ENCODE results near the gene EFNA3. TPM values are rescaled to one million over a fixed set of nuclear protein-coding genes. Genes with fewer than 3 reads are reported as not detected.

The EFNA3 gene
- total RNA-seq, 1 donor from 2014 or later: 6.0 TPM

- intact Hi-C loops (cut with micrococcal nuclease): loop anchor here (1.0 to 2.0 kb wide), 2 partner anchors 32 to 35 kb away; no protein-coding TSS in a partner anchor
- Mint-ChIP-seq H3K9me3 (no peaks in the 10 kb centered on the region), H3K27me3 (ENCODE audit: low read depth) (no peaks in the 10 kb centered on the region), H3K4me1 (ENCODE audit: low read depth) (peaks cover 24% of the 10 kb centered on the region), H3K4me3 (ENCODE audit: low read depth) (peak overlapping the region; percentile 79), H3K36me3 (ENCODE audit: low read depth) (peaks cover 11% of the 10 kb centered on the region), H3K27ac (no peak overlapping the region)
- DNase-seq (ENCODE audit: low spot score): peak; percentile 23
Observed at GRCh38 chr1:155051777-155052398, 26.7 kb upstream of the EFNA3 start.

- DNase-seq (ENCODE audit: low spot score): no peak
Observed at GRCh38 chr1:155052439-155053395, 25.9 kb upstream of the EFNA3 start.

GRCh38 chr1:155053531-155054105 is 25.0 kb upstream of the EFNA3 start:
- intact Hi-C loops (cut with micrococcal nuclease): loop anchor here (2.0 kb wide), 1 partner anchor 37 kb away; no protein-coding TSS in a partner anchor
- H3K27ac Mint-ChIP-seq: no peak overlapping the region
- H3K36me3 Mint-ChIP-seq (ENCODE audit: low read depth): peaks cover 22% of the 10 kb centered on the region
- no peak for DNase-seq (ENCODE audit: low spot score)
- H3K27me3 Mint-ChIP-seq (ENCODE audit: low read depth): no peaks in the 10 kb centered on the region
- peaks cover 24% of the 10 kb centered on the region for H3K4me1 Mint-ChIP-seq (ENCODE audit: low read depth)
- no peak overlapping the region for H3K4me3 Mint-ChIP-seq (ENCODE audit: low read depth)
- no peaks in the 10 kb centered on the region for H3K9me3 Mint-ChIP-seq

More at GRCh38 chr1:155052439-155053395, 25.9 kb upstream of the EFNA3 start:
- Mint-ChIP-seq H3K27me3 (ENCODE audit: low read depth) (no peaks in the 10 kb centered on the region), H3K4me1 (ENCODE audit: low read depth) (peaks cover 24% of the 10 kb centered on the region), H3K27ac (no peak overlapping the region), H3K4me3 (ENCODE audit: low read depth) (peak overlapping the region; percentile 79), H3K9me3 (no peaks in the 10 kb centered on the region), H3K36me3 (ENCODE audit: low read depth) (peaks cover 14% of the 10 kb centered on the region)
- intact Hi-C loops (cut with micrococcal nuclease): loop anchor here (2.0 kb wide), 1 partner anchor 36 kb away; no protein-coding TSS in a partner anchor

- intact Hi-C loops (cut with micrococcal nuclease): no loop called here
- Mint-ChIP-seq H3K4me3 (ENCODE audit: low read depth) (no peak overlapping the region), H3K27ac (no peak overlapping the region), H3K36me3 (ENCODE audit: low read depth) (peaks cover 25% of the 10 kb centered on the region), H3K9me3 (no peaks in the 10 kb centered on the region), H3K27me3 (ENCODE audit: low read depth) (no peaks in the 10 kb centered on the region), H3K4me1 (ENCODE audit: low read depth) (peaks cover 18% of the 10 kb centered on the region)
- no peak for DNase-seq (ENCODE audit: low spot score)
Observed at GRCh38 chr1:155057104-155057503, 21.5 kb upstream of the EFNA3 start.

- Mint-ChIP-seq H3K9me3 (no peaks in the 10 kb centered on the region), H3K36me3 (ENCODE audit: low read depth) (peaks cover 28% of the 10 kb centered on the region), H3K27me3 (ENCODE audit: low read depth) (no peaks in the 10 kb centered on the region), H3K4me3 (ENCODE audit: low read depth) (no peak overlapping the region), H3K27ac (no peak overlapping the region), H3K4me1 (ENCODE audit: low read depth) (peaks cover 15% of the 10 kb centered on the region)
- intact Hi-C loops (cut with micrococcal nuclease): no loop called here
- DNase-seq (ENCODE audit: low spot score): no peak
Observed at GRCh38 chr1:155057788-155058211, 20.8 kb upstream of the EFNA3 start.

GRCh38 chr1:155060736-155061135 is 17.9 kb upstream of the EFNA3 start:
- no peak overlapping the region for H3K4me3 Mint-ChIP-seq (ENCODE audit: low read depth)
- peaks cover 24% of the 10 kb centered on the region for H3K36me3 Mint-ChIP-seq (ENCODE audit: low read depth)
- no peak for DNase-seq (ENCODE audit: low spot score)
- H3K27me3 Mint-ChIP-seq (ENCODE audit: low read depth): no peaks in the 10 kb centered on the region
- intact Hi-C loops (cut with micrococcal nuclease): loop anchor here (2.0 to 5.0 kb wide), 3 partner anchors 16 to 503 kb away; partner anchors contain the start of genes PYGO2 and UBE2Q1
- H3K27ac Mint-ChIP-seq: no peak overlapping the region
- peaks cover 21% of the 10 kb centered on the region for H3K4me1 Mint-ChIP-seq (ENCODE audit: low read depth)
- H3K9me3 Mint-ChIP-seq: no peaks in the 10 kb centered on the region

GRCh38 chr1:155061381-155062150 is 17.1 kb upstream of the EFNA3 start:
- intact Hi-C loops (cut with micrococcal nuclease): loop anchor here (2.0 to 5.0 kb wide), 3 partner anchors 17 to 504 kb away; partner anchors contain the start of genes PYGO2 and UBE2Q1
- Mint-ChIP-seq H3K4me1 (ENCODE audit: low read depth) (peaks cover 21% of the 10 kb centered on the region), H3K4me3 (ENCODE audit: low read depth) (peak overlapping the region; percentile 27), H3K36me3 (ENCODE audit: low read depth) (peaks cover 17% of the 10 kb centered on the region), H3K27ac (no peak overlapping the region), H3K27me3 (ENCODE audit: low read depth) (no peaks in the 10 kb centered on the region), H3K9me3 (no peaks in the 10 kb centered on the region)
- peak; percentile 89 for DNase-seq (ENCODE audit: low spot score)

GRCh38 chr1:155062151-155062686 is 16.4 kb upstream of the EFNA3 start:
- no peak overlapping the region for H3K4me3 Mint-ChIP-seq (ENCODE audit: low read depth)
- peaks cover 21% of the 10 kb centered on the region for H3K4me1 Mint-ChIP-seq (ENCODE audit: low read depth)
- no peak for DNase-seq (ENCODE audit: low spot score)
- no peak overlapping the region for H3K27ac Mint-ChIP-seq
- peaks cover 21% of the 10 kb centered on the region for H3K36me3 Mint-ChIP-seq (ENCODE audit: low read depth)
- no peaks in the 10 kb centered on the region for H3K9me3 Mint-ChIP-seq
- H3K27me3 Mint-ChIP-seq (ENCODE audit: low read depth): no peaks in the 10 kb centered on the region
- intact Hi-C loops (cut with micrococcal nuclease): loop anchor here (5.0 kb wide), 2 partner anchors 100 to 505 kb away; partner anchors contain the start of genes PYGO2 and UBE2Q1

GRCh38 chr1:155062702-155063411 is 15.8 kb upstream of the EFNA3 start:
- Mint-ChIP-seq H3K27ac (no peak overlapping the region), H3K9me3 (no peaks in the 10 kb centered on the region), H3K36me3 (ENCODE audit: low read depth) (peaks cover 19% of the 10 kb centered on the region), H3K4me1 (ENCODE audit: low read depth) (peaks cover 21% of the 10 kb centered on the region), H3K4me3 (ENCODE audit: low read depth) (peak overlapping the region; percentile 86), H3K27me3 (ENCODE audit: low read depth) (no peaks in the 10 kb centered on the region)
- peak; percentile 75 for DNase-seq (ENCODE audit: low spot score)
- intact Hi-C loops (cut with micrococcal nuclease): loop anchor here (1.0 to 5.0 kb wide), 4 partner anchors 13 to 506 kb away; partner anchors contain the start of genes PYGO2 and UBE2Q1

GRCh38 chr1:155063550-155064110 is 15.0 kb upstream of the EFNA3 start, which contains the start of gene EFNA4:
TSS of gene EFNA4 (plus strand) at chr1:155063740. CDS start at chr1:155063824, 84 bp downstream.
- no peaks in the 10 kb centered on the region for H3K27me3 Mint-ChIP-seq (ENCODE audit: low read depth)
- intact Hi-C loops (cut with micrococcal nuclease): loop anchor here (1.0 to 5.0 kb wide), 4 partner anchors 13 to 506 kb away; partner anchors contain the start of genes PYGO2 and UBE2Q1
- peaks cover 21% of the 10 kb centered on the region for H3K4me1 Mint-ChIP-seq (ENCODE audit: low read depth)
- H3K27ac Mint-ChIP-seq: peak within 1 kb of the TSS; percentile 68
- H3K9me3 Mint-ChIP-seq: no peaks in the 10 kb centered on the region
- H3K36me3 Mint-ChIP-seq (ENCODE audit: low read depth): peaks cover 20% of the 10 kb centered on the region
- peak; percentile 84 for DNase-seq (ENCODE audit: low spot score)
- peak within 1 kb of the TSS; percentile 96 for H3K4me3 Mint-ChIP-seq (ENCODE audit: low read depth)

Data from activated T-helper 2 cell treated with anti-CD3 and anti-CD28 coated beads, Interferon-gamma antibody, Interleukin-2, Interleukin-4, amounts not matched to agents 10 μg/mL and 5 μg/mL and 100 μg/mL, durations not matched to agents 14 hours and 24 hours and 36 hours (primary cell).